Liver (tissue), 9 donors: ENCODE data around the gene ATE1. TPM values are rescaled to one million over a fixed set of nuclear protein-coding genes. Genes with fewer than 3 reads are reported as not detected.

Source experiments
- DNase-seq: peaks from one replicate; pipeline ENCODE4 v3.0.0-alpha.2; 2017; ENCODE audit warnings: low spot score
- H3K27ac ChIP-seq, 2 donors: one replicate each; pipeline ENCODE4 v1.7.0; 2013; ENCODE audit warnings: inconsistent platforms in 2 of 2, low read length in 2 of 2, control low read depth in 1 of 2, low read depth in 1 of 2, mild to moderate bottlenecking in 1 of 2
- H3K27me3 ChIP-seq, 4 donors: one replicate each; pipeline versions ENCODE4 v1.6.1 to v1.7.0; 2013; ENCODE audit warnings: low read length in 3 of 4, inconsistent platforms in 1 of 4, mild to moderate bottlenecking in 1 of 4, moderate library complexity in 1 of 4; ENCODE audit not compliant: control insufficient read depth in 4 of 4, insufficient read depth in 4 of 4
- H3K36me3 ChIP-seq, 4 donors: one replicate each; pipeline versions ENCODE4 v1.6.1 to v1.7.0; 2013; ENCODE audit warnings: low read length in 3 of 4, mild to moderate bottlenecking in 3 of 4, low read depth in 1 of 4, moderate library complexity in 1 of 4; ENCODE audit not compliant: control insufficient read depth in 4 of 4, insufficient read depth in 3 of 4
- H3K4me1 ChIP-seq, 4 donors: one replicate each; pipeline versions ENCODE4 v1.6.1 to v1.7.0; 2013; ENCODE audit warnings: low read length in 3 of 4, mild to moderate bottlenecking in 3 of 4, moderate library complexity in 1 of 4; ENCODE audit not compliant: control insufficient read depth in 4 of 4, insufficient read depth in 4 of 4
- H3K4me3 ChIP-seq, 3 donors: one replicate each; pipeline versions ENCODE4 v1.6.1 to v1.7.0; 2013; ENCODE audit warnings: low read length in 3 of 3, control low read depth in 1 of 3, low read depth in 1 of 3, mild to moderate bottlenecking in 1 of 3
- H3K9ac ChIP-seq, 2 donors: one replicate each; pipeline ENCODE4 v1.7.0; 2013; ENCODE audit warnings: low read length in 2 of 2, mild to moderate bottlenecking in 2 of 2, moderate library complexity in 2 of 2, control low read depth in 1 of 2, low read depth in 1 of 2
- H3K9me3 ChIP-seq, 4 donors: one replicate each; pipeline versions ENCODE4 v1.6.1 to v1.7.0; 2013; ENCODE audit warnings: low read length in 3 of 4; ENCODE audit not compliant: control insufficient read depth in 4 of 4
- EGR1 ChIP-seq, 2 donors: IDR thresholded peaks; 2 replicates each; pipeline ENCODE4 v1.6.1; 2016 to 2018; ENCODE audit warnings: antibody characterized with exemption in 2 of 2, low read depth in 2 of 2
- FOXA1 ChIP-seq: IDR thresholded peaks from 2 replicates; pipeline ENCODE4 v1.6.1; 2016; ENCODE audit warnings: antibody characterized with exemption
- FOXA2 ChIP-seq: IDR thresholded peaks from 2 replicates; pipeline ENCODE4 v1.6.1; 2016; ENCODE audit warnings: antibody characterized with exemption
- GABPA ChIP-seq, 2 donors: IDR thresholded peaks in 1 of 2; conservative IDR thresholded peaks in 1 of 2; 2 replicates each; pipeline ENCODE4 v1.6.1; 2016; ENCODE audit warnings: antibody characterized with exemption in 2 of 2, mild to moderate bottlenecking in 1 of 2, moderate library complexity in 1 of 2
- HNF4A ChIP-seq, 2 donors: conservative IDR thresholded peaks; 2 replicates each; pipeline ENCODE4 v1.6.1; 2016; ENCODE audit warnings: antibody characterized with exemption in 2 of 2, mild to moderate bottlenecking in 2 of 2
- HNF4G ChIP-seq: IDR thresholded peaks from 2 replicates; pipeline ENCODE4 v1.6.1; 2016; ENCODE audit warnings: antibody characterized with exemption
- JUND ChIP-seq, 2 donors: IDR thresholded peaks; 2 replicates each; pipeline ENCODE4 v1.6.1; 2016; ENCODE audit warnings: antibody characterized with exemption in 2 of 2
- NR2F2 ChIP-seq: IDR thresholded peaks from 2 replicates; pipeline ENCODE4 v1.6.1; 2016; ENCODE audit warnings: antibody characterized with exemption
- RXRA ChIP-seq, 2 donors: IDR thresholded peaks; 2 replicates each; pipeline ENCODE4 v1.6.1; 2017 to 2018; ENCODE audit warnings: antibody characterized with exemption in 2 of 2, mild to moderate bottlenecking in 1 of 2
- SP1 ChIP-seq: IDR thresholded peaks from 2 replicates; pipeline ENCODE4 v1.6.1; 2018; ENCODE audit warnings: antibody characterized with exemption, mild to moderate bottlenecking
- TAF1 ChIP-seq: conservative IDR thresholded peaks from 2 replicates; pipeline ENCODE4 v1.6.1; 2016; ENCODE audit warnings: antibody characterized with exemption, mild to moderate bottlenecking
- YY1 ChIP-seq: IDR thresholded peaks from 2 replicates; pipeline ENCODE4 v1.6.1; 2016; ENCODE audit warnings: antibody characterized with exemption, mild to moderate bottlenecking
- WGBS: extraction: QIAGEN DNeasy Blood & Tissue Kit; methylation state at CpG from one replicate; pipeline ENCODE4 v1.1.7; 2013; 5-methylcytosine and 5-hydroxymethylcytosine counted together
- polyA plus RNA-seq, 2 donors: library from polyadenylated mRNA; stranded (reverse) in 1 of 2; unstranded in 1 of 2; fragments of 200-250 nt in 1 of 2; fragments of >200 nt in 1 of 2; fragmentation: Nextera tagmentation in 1 of 2; extraction: Ambion mirVana in 1 of 2; gene quantifications; one replicate each; pipeline versions ENCODE4 v1.2.1 to v1.2.3, GENCODE V29; 2013 to 2015
- total RNA-seq, 2 donors: library from RNA; depleted of rRNA; stranded (reverse); fragments of >200 nt; gene quantifications; one replicate each; pipeline ENCODE4 v1.2.3, GENCODE V29; 2014
- TF ChIP-seq, protein P1 (sequence below): fragments of 150-350 bp; IDR thresholded peaks from 2 replicates; pipeline ENCODE4 v1.5.1; 2017; ENCODE audit warnings: improper control_type of control experiment, low read depth, low read length; ENCODE audit not compliant: missing input control
- TF ChIP-seq, protein P2 (sequence below): IDR thresholded peaks from 2 replicates; pipeline ENCODE4 v1.6.1; 2016; ENCODE audit warnings: antibody characterized with exemption
- TF ChIP-seq, protein P3 (sequence below): IDR thresholded peaks from 2 replicates; pipeline ENCODE4 v1.6.1; 2016; ENCODE audit warnings: antibody characterized with exemption
- TF ChIP-seq, protein P4 (sequence below): IDR thresholded peaks from 2 replicates; pipeline ENCODE4 v1.6.1; 2016; ENCODE audit warnings: antibody characterized with exemption
- TF ChIP-seq, protein P5 (sequence below): IDR thresholded peaks from 2 replicates; pipeline ENCODE4 v1.6.1; 2016; ENCODE audit warnings: antibody characterized with exemption, mild to moderate bottlenecking
- donor health status: healthy.
- donor health status: healthy.
- donor health status: healthy.
- donor health status: healthy.
- donor health status: healthy.

The ATE1 gene
- total and polyA plus RNA-seq, 4 donors: 7.9 to 34.9 (median 13.5) TPM

DNA sequence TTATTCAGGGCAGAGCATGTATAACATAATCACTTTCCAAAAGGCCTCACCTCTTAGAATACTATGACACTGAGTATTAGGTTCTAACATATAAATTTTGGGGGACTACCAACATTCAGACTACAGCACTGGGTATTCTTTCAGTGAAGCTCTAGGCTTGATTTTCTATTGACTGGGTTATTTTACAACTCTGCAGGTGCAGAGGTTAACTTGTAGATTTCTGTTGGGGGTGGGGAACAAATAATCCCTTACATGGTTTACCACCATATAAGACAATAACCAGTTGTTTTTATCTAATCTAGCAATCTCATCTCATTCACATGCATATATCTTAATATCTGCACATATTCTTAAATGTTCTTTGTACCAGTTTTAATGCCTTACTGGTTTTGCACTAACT is 73.9 kb downstream of the ATE1 start:
- no peak overlapping the region for H3K4me3 ChIP-seq
- no peak overlapping the region for H3K9ac ChIP-seq
- peaks cover 0 to 17% (median 14%) of the 10 kb centered on the region in 4 donors for H3K36me3 ChIP-seq
- peaks cover 0 to 2% (median 0%) of the 10 kb centered on the region in 4 donors for H3K9me3 ChIP-seq
- no peak for TF ChIP-seq SP1
- TF ChIP-seq, protein P1, sequence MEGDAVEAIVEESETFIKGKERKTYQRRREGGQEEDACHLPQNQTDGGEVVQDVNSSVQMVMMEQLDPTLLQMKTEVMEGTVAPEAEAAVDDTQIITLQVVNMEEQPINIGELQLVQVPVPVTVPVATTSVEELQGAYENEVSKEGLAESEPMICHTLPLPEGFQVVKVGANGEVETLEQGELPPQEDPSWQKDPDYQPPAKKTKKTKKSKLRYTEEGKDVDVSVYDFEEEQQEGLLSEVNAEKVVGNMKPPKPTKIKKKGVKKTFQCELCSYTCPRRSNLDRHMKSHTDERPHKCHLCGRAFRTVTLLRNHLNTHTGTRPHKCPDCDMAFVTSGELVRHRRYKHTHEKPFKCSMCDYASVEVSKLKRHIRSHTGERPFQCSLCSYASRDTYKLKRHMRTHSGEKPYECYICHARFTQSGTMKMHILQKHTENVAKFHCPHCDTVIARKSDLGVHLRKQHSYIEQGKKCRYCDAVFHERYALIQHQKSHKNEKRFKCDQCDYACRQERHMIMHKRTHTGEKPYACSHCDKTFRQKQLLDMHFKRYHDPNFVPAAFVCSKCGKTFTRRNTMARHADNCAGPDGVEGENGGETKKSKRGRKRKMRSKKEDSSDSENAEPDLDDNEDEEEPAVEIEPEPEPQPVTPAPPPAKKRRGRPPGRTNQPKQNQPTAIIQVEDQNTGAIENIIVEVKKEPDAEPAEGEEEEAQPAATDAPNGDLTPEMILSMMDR: no peak
- peak in 1 of 2 donors; percentile 6 for TF ChIP-seq HNF4A (conservative IDR thresholded peaks at IDR 0.05)
- TF ChIP-seq, protein P2, sequence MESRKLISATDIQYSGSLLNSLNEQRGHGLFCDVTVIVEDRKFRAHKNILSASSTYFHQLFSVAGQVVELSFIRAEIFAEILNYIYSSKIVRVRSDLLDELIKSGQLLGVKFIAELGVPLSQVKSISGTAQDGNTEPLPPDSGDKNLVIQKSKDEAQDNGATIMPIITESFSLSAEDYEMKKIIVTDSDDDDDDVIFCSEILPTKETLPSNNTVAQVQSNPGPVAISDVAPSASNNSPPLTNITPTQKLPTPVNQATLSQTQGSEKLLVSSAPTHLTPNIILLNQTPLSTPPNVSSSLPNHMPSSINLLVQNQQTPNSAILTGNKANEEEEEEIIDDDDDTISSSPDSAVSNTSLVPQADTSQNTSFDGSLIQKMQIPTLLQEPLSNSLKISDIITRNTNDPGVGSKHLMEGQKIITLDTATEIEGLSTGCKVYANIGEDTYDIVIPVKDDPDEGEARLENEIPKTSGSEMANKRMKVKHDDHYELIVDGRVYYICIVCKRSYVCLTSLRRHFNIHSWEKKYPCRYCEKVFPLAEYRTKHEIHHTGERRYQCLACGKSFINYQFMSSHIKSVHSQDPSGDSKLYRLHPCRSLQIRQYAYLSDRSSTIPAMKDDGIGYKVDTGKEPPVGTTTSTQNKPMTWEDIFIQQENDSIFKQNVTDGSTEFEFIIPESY: no peak
- no peak for TF ChIP-seq NR2F2
- TF ChIP-seq JUND (IDR thresholded peaks at IDR 0.05): no peak
- H3K27ac ChIP-seq: no peak overlapping the region
- no peaks in the 10 kb centered on the region for H3K27me3 ChIP-seq
- DNase-seq: no peak
- H3K4me1 ChIP-seq: no peaks in the 10 kb centered on the region

DNA sequence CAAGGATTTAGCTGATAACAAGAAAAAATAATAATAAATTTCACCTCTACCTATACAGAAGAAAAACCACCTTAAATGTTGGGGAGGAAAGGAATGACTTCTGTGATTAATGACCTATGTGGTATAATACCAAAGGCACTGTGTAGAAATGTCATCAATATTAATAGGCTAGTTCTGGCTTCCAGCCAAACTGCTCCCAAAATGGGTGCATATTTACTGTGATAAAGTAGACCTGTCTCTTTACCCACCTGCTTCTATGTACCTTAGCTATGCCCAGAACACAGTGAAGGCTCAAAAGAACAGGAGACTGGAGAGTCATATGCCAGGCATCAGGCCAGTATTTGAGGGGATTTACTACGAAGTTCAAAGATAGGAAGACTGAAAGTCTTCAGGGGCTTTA is 76.0 kb downstream of the ATE1 start:
- Histone ChIP-seq H3K9ac (no peak overlapping the region), H3K36me3 (peaks cover 0 to 12% (median 3%) of the 10 kb centered on the region in 4 donors), H3K4me3 (no peak overlapping the region), H3K4me1 (no peaks in the 10 kb centered on the region), H3K27ac (no peak overlapping the region), H3K27me3 (no peaks in the 10 kb centered on the region), H3K9me3 (peaks cover 0 to 2% (median 0%) of the 10 kb centered on the region in 4 donors)
- TF ChIP-seq, protein P3, sequence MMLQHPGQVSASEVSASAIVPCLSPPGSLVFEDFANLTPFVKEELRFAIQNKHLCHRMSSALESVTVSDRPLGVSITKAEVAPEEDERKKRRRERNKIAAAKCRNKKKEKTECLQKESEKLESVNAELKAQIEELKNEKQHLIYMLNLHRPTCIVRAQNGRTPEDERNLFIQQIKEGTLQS: no peak
- TF ChIP-seq, protein P4, sequence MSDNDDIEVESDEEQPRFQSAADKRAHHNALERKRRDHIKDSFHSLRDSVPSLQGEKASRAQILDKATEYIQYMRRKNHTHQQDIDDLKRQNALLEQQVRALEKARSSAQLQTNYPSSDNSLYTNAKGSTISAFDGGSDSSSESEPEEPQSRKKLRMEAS: no peak
- TF ChIP-seq, protein P2: no peak
- no peak for TF ChIP-seq TAF1
- no peak for TF ChIP-seq RXRA (IDR thresholded peaks at IDR 0.05)
- no peak for TF ChIP-seq HNF4G
- no peak for TF ChIP-seq HNF4A (conservative IDR thresholded peaks at IDR 0.05)
- TF ChIP-seq JUND (IDR thresholded peaks at IDR 0.05): no peak
- TF ChIP-seq EGR1 (IDR thresholded peaks at IDR 0.05; ENCODE audit: low read depth in 2 of 2): no peak
- no peak for TF ChIP-seq GABPA (IDR thresholded peaks at IDR 0.05 in 1 of 2, conservative IDR thresholded peaks at IDR 0.05 in 1 of 2)
- TF ChIP-seq, protein P5, sequence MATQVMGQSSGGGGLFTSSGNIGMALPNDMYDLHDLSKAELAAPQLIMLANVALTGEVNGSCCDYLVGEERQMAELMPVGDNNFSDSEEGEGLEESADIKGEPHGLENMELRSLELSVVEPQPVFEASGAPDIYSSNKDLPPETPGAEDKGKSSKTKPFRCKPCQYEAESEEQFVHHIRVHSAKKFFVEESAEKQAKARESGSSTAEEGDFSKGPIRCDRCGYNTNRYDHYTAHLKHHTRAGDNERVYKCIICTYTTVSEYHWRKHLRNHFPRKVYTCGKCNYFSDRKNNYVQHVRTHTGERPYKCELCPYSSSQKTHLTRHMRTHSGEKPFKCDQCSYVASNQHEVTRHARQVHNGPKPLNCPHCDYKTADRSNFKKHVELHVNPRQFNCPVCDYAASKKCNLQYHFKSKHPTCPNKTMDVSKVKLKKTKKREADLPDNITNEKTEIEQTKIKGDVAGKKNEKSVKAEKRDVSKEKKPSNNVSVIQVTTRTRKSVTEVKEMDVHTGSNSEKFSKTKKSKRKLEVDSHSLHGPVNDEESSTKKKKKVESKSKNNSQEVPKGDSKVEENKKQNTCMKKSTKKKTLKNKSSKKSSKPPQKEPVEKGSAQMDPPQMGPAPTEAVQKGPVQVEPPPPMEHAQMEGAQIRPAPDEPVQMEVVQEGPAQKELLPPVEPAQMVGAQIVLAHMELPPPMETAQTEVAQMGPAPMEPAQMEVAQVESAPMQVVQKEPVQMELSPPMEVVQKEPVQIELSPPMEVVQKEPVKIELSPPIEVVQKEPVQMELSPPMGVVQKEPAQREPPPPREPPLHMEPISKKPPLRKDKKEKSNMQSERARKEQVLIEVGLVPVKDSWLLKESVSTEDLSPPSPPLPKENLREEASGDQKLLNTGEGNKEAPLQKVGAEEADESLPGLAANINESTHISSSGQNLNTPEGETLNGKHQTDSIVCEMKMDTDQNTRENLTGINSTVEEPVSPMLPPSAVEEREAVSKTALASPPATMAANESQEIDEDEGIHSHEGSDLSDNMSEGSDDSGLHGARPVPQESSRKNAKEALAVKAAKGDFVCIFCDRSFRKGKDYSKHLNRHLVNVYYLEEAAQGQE: no peak
- no peak for TF ChIP-seq FOXA1
- TF ChIP-seq, protein P1: no peak
- TF ChIP-seq NR2F2: no peak
- TF ChIP-seq YY1: no peak
- TF ChIP-seq FOXA2: no peak
- DNase-seq: no peak
- WGBS: 96% methylated on average over 1 of the region's 1 CpG
